Measurements from ENCODE around the gene PHRF1. TPM values are rescaled to one million over a fixed set of nuclear protein-coding genes. Genes with fewer than 3 reads are reported as not detected.

PHRF1 gene
- total and polyA plus RNA-seq, 2 experiments from 2014 or later, result 25.6 to 26.9 TPM

GRCh38 chr11:550746-551085 lies 25.6 kb upstream of the PHRF1 start:
- H3K27ac ChIP-seq, result no peak overlapping the region
- H3K79me2 ChIP-seq, result no peaks in the 10 kb centered on the region
- no peaks in the 10 kb centered on the region for H3K9me2 ChIP-seq (replicated peaks; ENCODE audit: insufficient read depth)
- H3K4me1 ChIP-seq (ENCODE audit: insufficient read depth), result peaks cover 14% of the 10 kb centered on the region
- no peak overlapping the region for H3K4me3 ChIP-seq
- H3K27me3 ChIP-seq, result peaks cover 12% of the 10 kb centered on the region
- H4K20me1 ChIP-seq (ENCODE audit: insufficient read depth, poor library complexity, severe bottlenecking), result no peaks in the 10 kb centered on the region
- TF ChIP-seq EZH2 (IDR thresholded peaks at IDR 0.05; ENCODE audit: borderline replicate concordance) (no peak), CTCF (IDR thresholded peaks at IDR 0.05; ENCODE audit: poor library complexity) (no peak), EZH2phosphoT487 (IDR thresholded peaks at IDR 0.05; ENCODE audit: low read depth, severe bottlenecking, unreplicated experiment) (no peak)
- 89% methylated on average over 3 of the region's 5 CpGs for WGBS (ENCODE audit: low lambda C conversion rate, missing lambda C conversion rate)
- no peaks in the 10 kb centered on the region for H3K36me3 ChIP-seq (replicated peaks; ENCODE audit: insufficient read depth, low read depth)
- no peak overlapping the region for H2AFZ ChIP-seq
- DNase-seq (ENCODE audit: low spot score), result no peak
- no peaks in the 10 kb centered on the region for H3K9me3 ChIP-seq (ENCODE audit: low read depth)
- no peak overlapping the region for H3K4me2 ChIP-seq

GRCh38 chr11:551131-551530 lies 25.1 kb upstream of the PHRF1 start:
- Histone ChIP-seq H4K20me1 (ENCODE audit: insufficient read depth, poor library complexity, severe bottlenecking) (no peaks in the 10 kb centered on the region), H3K4me1 (ENCODE audit: insufficient read depth) (peaks cover 15% of the 10 kb centered on the region), H3K36me3 (replicated peaks; ENCODE audit: insufficient read depth, low read depth) (no peaks in the 10 kb centered on the region), H3K79me2 (no peaks in the 10 kb centered on the region), H3K27me3 (peaks cover 14% of the 10 kb centered on the region), H3K4me2 (no peak overlapping the region), H2AFZ (no peak overlapping the region), H3K9me3 (ENCODE audit: low read depth) (no peaks in the 10 kb centered on the region), H3K9me2 (replicated peaks; ENCODE audit: insufficient read depth) (no peaks in the 10 kb centered on the region), H3K4me3 (no peak overlapping the region), H3K27ac (no peak overlapping the region)
- DNase-seq (ENCODE audit: low spot score), result no peak
- TF ChIP-seq EZH2 (IDR thresholded peaks at IDR 0.05; ENCODE audit: borderline replicate concordance) (no peak), EZH2phosphoT487 (IDR thresholded peaks at IDR 0.05; ENCODE audit: low read depth, severe bottlenecking, unreplicated experiment) (no peak), CTCF (IDR thresholded peaks at IDR 0.05; ENCODE audit: poor library complexity) (no peak)
- 92% methylated on average over 4 of the region's 16 CpGs for WGBS (ENCODE audit: low lambda C conversion rate, missing lambda C conversion rate)

- TF ChIP-seq EZH2 (IDR thresholded peaks at IDR 0.05; ENCODE audit: borderline replicate concordance) (no peak), CTCF (IDR thresholded peaks at IDR 0.05; ENCODE audit: poor library complexity) (no peak)
- H3K9me3 ChIP-seq (ENCODE audit: low read depth), result no peaks in the 10 kb centered on the region
- no peaks in the 10 kb centered on the region for H3K79me2 ChIP-seq
- no peaks in the 10 kb centered on the region for H3K36me3 ChIP-seq (replicated peaks; ENCODE audit: insufficient read depth, low read depth)
- WGBS (ENCODE audit: low lambda C conversion rate, missing lambda C conversion rate), result 86% methylated on average over 12 of the region's 12 CpGs
- H3K9me2 ChIP-seq (replicated peaks; ENCODE audit: insufficient read depth), result no peaks in the 10 kb centered on the region
- H2AFZ ChIP-seq, result no peak overlapping the region
- H4K20me1 ChIP-seq (ENCODE audit: insufficient read depth, poor library complexity, severe bottlenecking), result no peaks in the 10 kb centered on the region
- no peak for DNase-seq (ENCODE audit: low spot score)
- H3K4me2 ChIP-seq, result no peak overlapping the region
- H3K27me3 ChIP-seq, result peaks cover 19% of the 10 kb centered on the region
- H3K4me1 ChIP-seq (ENCODE audit: insufficient read depth), result peaks cover 15% of the 10 kb centered on the region
- H3K4me3 ChIP-seq, result no peak overlapping the region
- H3K27ac ChIP-seq, result no peak overlapping the region
Measured at GRCh38 chr11:551596-551995, 24.7 kb upstream of the PHRF1 start.

Measured in hepatocyte (in vitro differentiated cells).